SK-N-SH treated with all-trans-retinoic acid at 6 μM for 48 hours (cell line): Measurements from ENCODE around the gene RMND5B.

Experiments used
- ATAC-seq: fragments of 200-7000 bp; cut with Tn5 transposase; 3 replicates; pipeline ENCODE4 v1.9.1; 2020; ENCODE audit warnings: mild to moderate bottlenecking, moderate library complexity
- ARNTL ChIP-seq: fragments of 450-650 bp; formaldehyde crosslinking; IDR thresholded peaks from 2 replicates; pipeline ENCODE4 v1.5.0; 2020; ENCODE audit warnings: low read depth, mild to moderate bottlenecking, moderate library complexity, borderline replicate concordance
- CSDC2 ChIP-seq: fragments of 250-450 bp; sonication (Bioruptor Pico); IDR thresholded peaks from 2 replicates; pipeline ENCODE4 v1.5.0; 2020; ENCODE audit warnings: mild to moderate bottlenecking, moderate library complexity
- CSRNP3 ChIP-seq: fragments of 250-450 bp; sonication (Bioruptor Pico); IDR thresholded peaks from 2 replicates; pipeline ENCODE4 v1.5.1; 2021; ENCODE audit warnings: mild to moderate bottlenecking, moderate library complexity
- ESRRG ChIP-seq: fragments of 250-450 bp; sonication (Bioruptor Pico); IDR thresholded peaks from 2 replicates; pipeline ENCODE4 v1.6.1; 2021; ENCODE audit warnings: mild to moderate bottlenecking
- GLIS3 ChIP-seq: fragments of 250-450 bp; sonication (Bioruptor Pico); IDR thresholded peaks from 2 replicates; pipeline ENCODE4 v1.5.0; 2020; ENCODE audit warnings: mild to moderate bottlenecking, moderate library complexity
- ISL1 ChIP-seq: fragments of 250-450 bp; sonication (Bioruptor Pico); IDR thresholded peaks from 2 replicates; pipeline ENCODE4 v2.1.2; 2022; ENCODE audit warnings: mild to moderate bottlenecking, moderate library complexity
- OSR1 ChIP-seq: fragments of 250-450 bp; sonication (Bioruptor Pico); IDR thresholded peaks from 2 replicates; pipeline ENCODE4 v1.8.0; 2022; ENCODE audit warnings: moderate library complexity, mild to moderate bottlenecking, inconsistent platforms
- POU6F1 ChIP-seq: fragments of 250-450 bp; sonication (Bioruptor Pico); IDR thresholded peaks from 2 replicates; pipeline ENCODE4 v1.8.0; 2021; ENCODE audit warnings: low read depth, mild to moderate bottlenecking, moderate library complexity, borderline replicate concordance
- PPARA ChIP-seq: fragments of 250-450 bp; sonication (Bioruptor Pico); IDR thresholded peaks from 2 replicates; pipeline ENCODE4 v1.5.0; 2020; ENCODE audit warnings: mild to moderate bottlenecking, borderline replicate concordance
- RARB ChIP-seq: fragments of 250-450 bp; sonication (Bioruptor Pico); IDR thresholded peaks from 2 replicates; pipeline ENCODE4 v1.8.0; 2021; ENCODE audit warnings: mild to moderate bottlenecking, moderate library complexity
- SNAI2 ChIP-seq: fragments of 250-450 bp; sonication (Bioruptor Pico); IDR thresholded peaks from 2 replicates; pipeline ENCODE4 v1.5.0; 2020; ENCODE audit warnings: mild to moderate bottlenecking, moderate library complexity
- TCF4 ChIP-seq: fragments of 250-450 bp; sonication (Bioruptor Pico); IDR thresholded peaks from 2 replicates; pipeline ENCODE4 v1.8.0; 2021; ENCODE audit warnings: mild to moderate bottlenecking, moderate library complexity, borderline replicate concordance
- TOX ChIP-seq: fragments of 250-450 bp; sonication (Bioruptor Pico); IDR thresholded peaks from 2 replicates; pipeline ENCODE4 v1.8.0; 2021; ENCODE audit warnings: mild to moderate bottlenecking, moderate library complexity, borderline replicate concordance
- TSHZ2 ChIP-seq: fragments of 250-450 bp; sonication (Bioruptor Pico); IDR thresholded peaks from 2 replicates; pipeline ENCODE4 v1.5.0; 2020; ENCODE audit warnings: mild to moderate bottlenecking, moderate library complexity
- ZC3H10 ChIP-seq: fragments of 250-450 bp; sonication (Bioruptor Pico); IDR thresholded peaks from 2 replicates; pipeline ENCODE4 v1.5.1; 2021; ENCODE audit warnings: mild to moderate bottlenecking, moderate library complexity
- ZFP30 ChIP-seq: fragments of 450-650 bp; formaldehyde crosslinking; IDR thresholded peaks from 2 replicates; pipeline ENCODE4 v1.5.0; 2022; ENCODE audit warnings: mild to moderate bottlenecking, moderate library complexity
- ZNF565 ChIP-seq: fragments of 450-650 bp; formaldehyde crosslinking; conservative IDR thresholded peaks from 2 replicates; pipeline ENCODE4 v1.5.0; 2020; ENCODE audit warnings: low read depth, mild to moderate bottlenecking, moderate library complexity
- ZNF70 ChIP-seq: fragments of 450-650 bp; formaldehyde crosslinking; IDR thresholded peaks from 2 replicates; pipeline ENCODE4 v1.5.0; 2020; ENCODE audit warnings: mild to moderate bottlenecking, moderate library complexity

RMND5B gene

GRCh38 chr5:178119915-178120606, 10.8 kb upstream of the RMND5B start (continued):
- no peak for TF ChIP-seq ARNTL (CRISPR knock-in tag)
- no peak for TF ChIP-seq ZFP30 (CRISPR knock-in tag)
- TF ChIP-seq ZNF565, result no peak
- TF ChIP-seq PPARA, result no peak
- TF ChIP-seq ISL1 (CRISPR knock-in tag), result no peak

- peak; percentile 93 for ATAC-seq
- TF ChIP-seq ZNF70 (CRISPR knock-in tag) (no peak), CSDC2 (CRISPR knock-in tag) (no peak), ISL1 (CRISPR knock-in tag) (no peak), ZNF565 (no peak), CSRNP3 (CRISPR knock-in tag) (no peak), RARB (CRISPR knock-in tag) (no peak), ZC3H10 (no peak)
- TF ChIP-seq, all 23 proteins: peak for 0
Measured at GRCh38 chr5:178120607-178121357, 10.0 kb upstream of the RMND5B start.

- TF ChIP-seq ZFP30 (CRISPR knock-in tag), result no peak
- no peak for TF ChIP-seq TSHZ2
- no peak for TF ChIP-seq RARB (CRISPR knock-in tag)
- TF ChIP-seq ZNF565, result no peak
- no peak for TF ChIP-seq CSRNP3 (CRISPR knock-in tag)
- no peak for TF ChIP-seq OSR1
- no peak for TF ChIP-seq ZC3H10
- TF ChIP-seq ZNF70 (CRISPR knock-in tag), result no peak
- TF ChIP-seq TOX, result no peak
- TF ChIP-seq CSDC2 (CRISPR knock-in tag), result no peak
- TF ChIP-seq ESRRG, result no peak
- no peak for TF ChIP-seq PPARA
- no peak for ATAC-seq
Measured at GRCh38 chr5:178121391-178122276, 9.2 kb upstream of the RMND5B start.

GRCh38 chr5:178122346-178122745, 8.5 kb upstream of the RMND5B start:
- TF ChIP-seq SNAI2 (CRISPR knock-in tag) (no peak), ISL1 (CRISPR knock-in tag) (no peak), ZNF565 (no peak), ZC3H10 (no peak), TOX (no peak), ZNF70 (CRISPR knock-in tag) (no peak), POU6F1 (CRISPR knock-in tag) (no peak), RARB (CRISPR knock-in tag) (no peak), TCF4 (no peak), GLIS3 (CRISPR knock-in tag) (no peak)
- no peak for ATAC-seq
